PC-3 (cell line): ENCODE data around the gene CCNF. TPM values are rescaled to one million over a fixed set of nuclear protein-coding genes. Genes with fewer than 3 reads are reported as not detected.

Experiments
- ATAC-seq: fragments of 200-7000 bp; cut with Tn5 transposase; 2 replicates; pipeline ENCODE4 v1.9.1; 2020; ENCODE audit warnings: mild to moderate bottlenecking, moderate library complexity
- BruUV-seq: library from RNA; stranded (reverse); fragments of 400-500 nt; replicated peaks from 2 replicates; lab custom pipeline; 2021; lab: Mats Ljungman, UMichigan
- CTCF ChIA-PET: fragments of 300-600 bp; sonication (Branson Sonifier 250); formaldehyde crosslinking; loops from one replicate; lab custom pipeline; 2022; ENCODE audit warnings: antibody characterized with exemption; lab: Charles Lee
- POLR2A ChIA-PET: fragments of 300-600 bp; sonication (Branson Sonifier 250); formaldehyde crosslinking; loops from one replicate; lab custom pipeline; 2022; ENCODE audit warnings: antibody characterized with exemption; ENCODE audit not compliant: unreplicated experiment; lab: Charles Lee
- DNase-seq: peaks from one replicate; pipeline ENCODE4 v3.0.0-alpha.2; 2015
- H2AFZ ChIP-seq: fragments of 300-600 bp; sonication (generic); 2 replicates; pipeline ENCODE4 v1.6.0; 2016; ENCODE audit warnings: antibody characterized with exemption, low read length
- H3F3A ChIP-seq: fragments of 300-600 bp; sonication (generic); one replicate; pipeline ENCODE4 v1.6.0; 2017; ENCODE audit warnings: antibody characterized with exemption, low read length, control low read depth, mild to moderate bottlenecking; ENCODE audit not compliant: unreplicated experiment
- H3K27ac ChIP-seq: fragments of 300-600 bp; sonication (generic); 2 replicates; pipeline ENCODE4 v1.5.1; 2016; ENCODE audit warnings: mild to moderate bottlenecking, low read length
- H3K27me3 ChIP-seq: fragments of 300-600 bp; sonication (generic); 2 replicates; pipeline ENCODE4 v1.6.1; 2016; ENCODE audit warnings: low read length, mixed read lengths
- H3K36me3 ChIP-seq: fragments of 300-600 bp; sonication (generic); 2 replicates; pipeline ENCODE4 v1.6.1; 2016; ENCODE audit warnings: low read depth, mixed run types, low read length, mixed read lengths
- H3K4me1 ChIP-seq: fragments of 300-600 bp; sonication (generic); 2 replicates; pipeline ENCODE4 v1.5.1; 2016; ENCODE audit warnings: low read length; ENCODE audit not compliant: insufficient read depth
- H3K4me2 ChIP-seq: fragments of 300-600 bp; sonication (generic); 2 replicates; pipeline ENCODE4 v1.6.0; 2016; ENCODE audit warnings: low read length
- H3K4me3 ChIP-seq: fragments of 300-600 bp; sonication (generic); 2 replicates; pipeline ENCODE4 v1.5.1; 2016; ENCODE audit warnings: mild to moderate bottlenecking, low read length, mixed read lengths
- H3K79me2 ChIP-seq: fragments of 300-600 bp; sonication (generic); 2 replicates; pipeline ENCODE4 v1.6.1; 2017; ENCODE audit warnings: low read length, mixed read lengths
- H3K9ac ChIP-seq: fragments of 300-600 bp; sonication (generic); 2 replicates; pipeline ENCODE4 v1.6.0; 2016; ENCODE audit warnings: mild to moderate bottlenecking, low read length
- H3K9me2 ChIP-seq: fragments of 300-600 bp; sonication (generic); replicated peaks from 2 replicates; pipeline ENCODE4 v1.6.1; 2016; ENCODE audit warnings: mixed run types, low read length, mixed read lengths
- H3K9me3 ChIP-seq: fragments of 300-600 bp; sonication (generic); 2 replicates; pipeline ENCODE4 v1.6.1; 2016; ENCODE audit warnings: low read length, mixed read lengths
- H4K20me1 ChIP-seq: fragments of 300-600 bp; sonication (generic); 2 replicates; pipeline ENCODE4 v1.6.1; 2016; ENCODE audit warnings: low read length, mixed read lengths
- EZH2 ChIP-seq: fragments of 300-600 bp; sonication (generic); IDR thresholded peaks from one replicate; pipeline ENCODE4 v1.6.1; 2017; ENCODE audit warnings: antibody characterized with exemption, mild to moderate bottlenecking, low read length; ENCODE audit not compliant: unreplicated experiment
- EZH2phosphoT487 ChIP-seq: fragments of 300-600 bp; sonication (generic); IDR thresholded peaks from 2 replicates; pipeline ENCODE4 v1.6.1; 2018; ENCODE audit warnings: mild to moderate bottlenecking, antibody characterized with exemption, low read length, borderline replicate concordance
- intact Hi-C: fragments of 100-400 bp; cut with micrococcal nuclease; formaldehyde crosslinking; loops from 2 replicates; pipeline ENCODE4 v1.9.0; 2023
- total RNA-seq: library from RNA; depleted of rRNA; stranded (reverse); fragments of >200 nt; gene quantifications from 2 replicates; pipeline ENCODE4 v1.2.3, GENCODE V29; 2014
- TF ChIP-seq, protein P1 (sequence below): fragments of 300-600 bp; sonication (generic); conservative IDR thresholded peaks from 2 replicates; pipeline ENCODE4 v1.5.1; 2017; ENCODE audit warnings: antibody characterized with exemption, low read depth, mild to moderate bottlenecking, low read length

Gene CCNF
- total RNA-seq, 1 experiment from 2014 or later, result 26.8 TPM

DNA sequence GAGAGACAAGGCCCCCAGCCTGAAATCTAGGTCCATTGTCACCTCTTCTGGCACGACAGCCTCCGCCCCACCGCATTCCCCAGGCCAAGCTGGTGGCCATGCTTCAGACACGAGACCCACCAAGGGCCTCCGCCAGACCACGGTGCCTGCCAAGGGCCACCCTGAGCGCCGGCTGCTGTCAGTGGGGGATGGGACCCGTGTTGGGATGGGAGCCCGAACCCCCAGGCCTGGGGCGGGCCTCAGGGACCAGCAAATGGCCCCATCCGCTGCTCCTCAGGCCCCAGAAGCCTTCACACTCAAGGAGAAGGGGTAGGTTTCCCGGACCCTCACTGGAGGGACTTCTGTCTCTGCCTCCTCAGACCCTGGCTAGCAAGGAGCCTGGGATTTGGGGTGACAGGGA lies 31.7 kb downstream of the CCNF start:
- no peaks in the 10 kb centered on the region for H3K27me3 ChIP-seq
- H3K4me1 ChIP-seq, result peaks cover 14% of the 10 kb centered on the region
- peak overlapping the region; percentile 95 for H3K4me2 ChIP-seq
- peaks cover 14% of the 10 kb centered on the region for H3K79me2 ChIP-seq
- H3F3A ChIP-seq, result no peaks in the 10 kb centered on the region
- ChIA-PET POLR2A (no interaction called here), CTCF (no interaction called here)
- H3K27ac ChIP-seq, result no peak overlapping the region
- DNase-seq, result no peak
- no peaks in the 10 kb centered on the region for H3K9me2 ChIP-seq
- no peak for ATAC-seq
- intact Hi-C loops, result no loop called here
- H3K9ac ChIP-seq, result peak overlapping the region; percentile 74; the same call in 1 of the 2 replicates
- no TSS peak for BruUV-seq
- no peak for TF ChIP-seq EZH2
- TF ChIP-seq, protein P1, sequence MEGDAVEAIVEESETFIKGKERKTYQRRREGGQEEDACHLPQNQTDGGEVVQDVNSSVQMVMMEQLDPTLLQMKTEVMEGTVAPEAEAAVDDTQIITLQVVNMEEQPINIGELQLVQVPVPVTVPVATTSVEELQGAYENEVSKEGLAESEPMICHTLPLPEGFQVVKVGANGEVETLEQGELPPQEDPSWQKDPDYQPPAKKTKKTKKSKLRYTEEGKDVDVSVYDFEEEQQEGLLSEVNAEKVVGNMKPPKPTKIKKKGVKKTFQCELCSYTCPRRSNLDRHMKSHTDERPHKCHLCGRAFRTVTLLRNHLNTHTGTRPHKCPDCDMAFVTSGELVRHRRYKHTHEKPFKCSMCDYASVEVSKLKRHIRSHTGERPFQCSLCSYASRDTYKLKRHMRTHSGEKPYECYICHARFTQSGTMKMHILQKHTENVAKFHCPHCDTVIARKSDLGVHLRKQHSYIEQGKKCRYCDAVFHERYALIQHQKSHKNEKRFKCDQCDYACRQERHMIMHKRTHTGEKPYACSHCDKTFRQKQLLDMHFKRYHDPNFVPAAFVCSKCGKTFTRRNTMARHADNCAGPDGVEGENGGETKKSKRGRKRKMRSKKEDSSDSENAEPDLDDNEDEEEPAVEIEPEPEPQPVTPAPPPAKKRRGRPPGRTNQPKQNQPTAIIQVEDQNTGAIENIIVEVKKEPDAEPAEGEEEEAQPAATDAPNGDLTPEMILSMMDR, result no peak
- no peak for TF ChIP-seq EZH2phosphoT487
- H2AFZ ChIP-seq, result no peak overlapping the region
- peak overlapping the region; percentile 74 for H3K4me3 ChIP-seq
- H4K20me1 ChIP-seq, result no peaks in the 10 kb centered on the region
- H3K36me3 ChIP-seq, result no peaks in the 10 kb centered on the region
- H3K9me3 ChIP-seq, result no peaks in the 10 kb centered on the region

DNA sequence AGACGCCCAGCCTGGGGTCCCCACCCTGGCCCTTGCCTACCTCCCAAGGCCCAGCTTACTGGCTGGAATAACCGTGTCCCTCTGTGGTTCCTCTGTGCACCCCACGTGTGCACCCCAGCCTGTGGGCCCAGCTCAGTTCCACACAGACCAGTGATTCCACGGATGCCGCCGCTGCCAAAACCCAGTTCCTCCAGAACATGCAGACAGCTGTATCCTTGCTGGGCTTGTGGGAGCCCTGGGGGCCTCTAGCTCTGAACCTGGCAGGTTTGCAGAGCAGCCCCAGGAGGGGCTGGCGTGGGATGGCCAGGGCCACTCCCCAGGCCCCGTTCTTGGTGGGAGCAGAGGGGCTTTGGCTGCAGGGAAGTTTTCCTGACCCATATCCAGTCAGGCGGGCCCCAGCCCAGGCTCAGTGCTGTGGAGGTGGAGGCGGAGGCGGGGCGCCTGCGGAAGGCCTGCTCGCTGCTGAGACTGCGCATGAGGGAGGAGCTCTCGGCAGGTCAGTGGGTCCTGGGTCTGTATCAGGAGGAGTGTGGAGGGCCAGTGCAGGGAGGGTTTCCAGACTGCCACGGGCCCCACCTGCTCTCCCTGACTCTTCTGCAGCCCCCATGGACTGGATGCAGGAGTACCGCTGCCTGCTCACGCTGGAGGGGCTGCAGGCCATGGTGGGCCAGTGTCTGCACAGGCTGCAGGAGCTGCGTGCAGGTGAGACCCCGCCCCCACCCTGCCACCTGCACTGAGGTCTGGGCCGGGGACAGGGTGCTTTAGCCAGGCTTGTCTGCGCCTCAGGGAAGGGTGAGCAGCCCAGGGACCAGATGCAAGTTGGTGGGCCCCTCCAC lies 33.0 kb downstream of the CCNF start:
- H3K9me2 ChIP-seq, result no peaks in the 10 kb centered on the region
- intact Hi-C loops, result no loop called here
- ChIA-PET CTCF (no interaction called here), POLR2A (no interaction called here)
- H4K20me1 ChIP-seq, result no peaks in the 10 kb centered on the region
- H3K27me3 ChIP-seq, result no peaks in the 10 kb centered on the region
- no TSS peak for BruUV-seq
- H3F3A ChIP-seq, result no peaks in the 10 kb centered on the region
- H3K4me1 ChIP-seq, result peaks cover 14% of the 10 kb centered on the region
- H3K79me2 ChIP-seq, result peaks cover 14% of the 10 kb centered on the region
- no peaks in the 10 kb centered on the region for H3K36me3 ChIP-seq
- no peak for DNase-seq
- TF ChIP-seq EZH2 (no peak), EZH2phosphoT487 (no peak)
- H2AFZ ChIP-seq, result no peak overlapping the region
- H3K4me3 ChIP-seq, result no peak overlapping the region
- ATAC-seq, result no peak
- no peaks in the 10 kb centered on the region for H3K9me3 ChIP-seq
- H3K4me2 ChIP-seq, result no peak overlapping the region
- H3K27ac ChIP-seq, result no peak overlapping the region
- no peak overlapping the region for H3K9ac ChIP-seq

DNA sequence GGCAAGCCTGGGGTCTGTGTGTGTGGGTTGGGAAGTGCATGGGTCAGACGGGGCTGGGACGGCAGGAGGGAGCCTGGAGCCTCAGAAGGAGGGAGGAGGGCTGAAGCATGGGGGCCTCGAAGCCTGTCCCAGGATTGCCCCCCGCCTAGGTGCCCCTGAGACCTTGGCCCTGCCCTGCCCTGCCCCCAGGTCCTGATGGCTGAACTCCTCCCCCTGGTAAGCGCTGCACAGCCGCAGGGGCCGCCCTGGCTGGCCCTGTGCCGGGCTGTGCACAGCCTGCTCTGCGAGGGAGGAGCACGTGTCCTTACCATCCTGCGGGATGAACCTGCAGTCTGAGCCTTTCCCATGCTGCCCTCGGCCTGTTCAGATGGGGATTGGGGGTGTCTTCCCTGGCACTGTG lies 35.1 kb downstream of the CCNF start:
- Histone ChIP-seq H4K20me1 (no peaks in the 10 kb centered on the region), H2AFZ (no peak overlapping the region), H3K9me3 (no peaks in the 10 kb centered on the region), H3K4me1 (peaks cover 21% of the 10 kb centered on the region), H3K9ac (no peak overlapping the region), H3K4me2 (no peak overlapping the region), H3K27me3 (no peaks in the 10 kb centered on the region), H3K79me2 (peaks cover 14% of the 10 kb centered on the region), H3K27ac (no peak overlapping the region), H3K36me3 (no peaks in the 10 kb centered on the region), H3K9me2 (no peaks in the 10 kb centered on the region), H3F3A (no peaks in the 10 kb centered on the region), H3K4me3 (no peak overlapping the region)
- intact Hi-C loops, result no loop called here
- CTCF ChIA-PET, result no interaction called here
- DNase-seq (no peak), ATAC-seq (no peak)
- BruUV-seq, result no TSS peak
- POLR2A ChIA-PET, result no interaction called here
- TF ChIP-seq EZH2 (no peak), EZH2phosphoT487 (no peak)
- TF ChIP-seq, protein P1, result no peak
